GM19328 (cell line): ENCODE measurements around the gene PARVG.
"Not testable (repeated sequence)": the region's sequence is repeated elsewhere in the genome, so short reads cannot be mapped to it uniquely, and the experiment has no call there.

Source experiments
- ATAC-seq: cut with Tn5 transposase; IDR thresholded peaks from one replicate; pipeline ENCODE4 v1.9.1; 2021; ENCODE audit warnings: mild to moderate bottlenecking, moderate library complexity; ENCODE audit not compliant: unreplicated experiment

The PARVG gene

DNA sequence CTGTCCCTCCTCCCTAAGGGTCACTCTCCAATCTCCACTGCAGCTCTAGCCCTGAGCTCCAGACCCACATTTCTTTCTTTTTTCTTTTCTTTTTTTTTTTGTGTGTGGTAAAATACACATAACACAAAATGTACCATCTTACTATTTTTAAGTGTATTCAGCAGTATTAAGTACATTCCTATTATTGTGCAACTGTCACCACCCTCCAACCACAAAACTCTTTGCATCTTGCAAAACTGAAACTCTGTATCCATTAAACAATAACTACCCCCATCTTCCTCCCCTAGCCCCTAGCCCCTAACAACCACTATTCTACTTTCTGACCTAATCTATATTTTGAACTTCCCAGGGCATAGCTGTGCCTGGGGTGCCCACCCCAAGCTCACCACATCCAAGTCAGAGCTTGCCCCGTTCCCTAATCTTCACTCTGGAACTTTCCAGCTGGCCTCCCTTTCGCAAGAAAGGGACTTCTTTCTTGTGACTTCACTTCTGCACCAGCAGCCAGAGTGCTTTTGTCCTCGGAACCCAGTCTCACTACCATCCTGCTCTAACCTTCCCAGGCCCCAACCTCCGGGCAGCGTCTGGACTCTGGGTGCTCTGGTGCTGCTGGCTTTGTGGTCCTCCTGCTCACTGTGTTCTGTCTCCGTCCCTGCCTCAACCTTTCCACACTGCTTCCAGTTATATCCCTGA lies 30.7 kb downstream of the PARVG start:
- no peak for ATAC-seq

- no peak for ATAC-seq
Observed at GRCh38 chr22:44211946-44212930, 31.5 kb downstream of the PARVG start.

- no peak for ATAC-seq
Observed at GRCh38 chr22:44212936-44213335, 32.2 kb downstream of the PARVG start.

GRCh38 chr22:44213489-44214043 lies 32.8 kb downstream of the PARVG start:
- ATAC-seq = no peak

GRCh38 chr22:44214187-44214586 lies 33.5 kb downstream of the PARVG start:
- ATAC-seq = no peak

GRCh38 chr22:44214764-44215163 lies 34.0 kb downstream of the PARVG start:
- no peak for ATAC-seq

DNA sequence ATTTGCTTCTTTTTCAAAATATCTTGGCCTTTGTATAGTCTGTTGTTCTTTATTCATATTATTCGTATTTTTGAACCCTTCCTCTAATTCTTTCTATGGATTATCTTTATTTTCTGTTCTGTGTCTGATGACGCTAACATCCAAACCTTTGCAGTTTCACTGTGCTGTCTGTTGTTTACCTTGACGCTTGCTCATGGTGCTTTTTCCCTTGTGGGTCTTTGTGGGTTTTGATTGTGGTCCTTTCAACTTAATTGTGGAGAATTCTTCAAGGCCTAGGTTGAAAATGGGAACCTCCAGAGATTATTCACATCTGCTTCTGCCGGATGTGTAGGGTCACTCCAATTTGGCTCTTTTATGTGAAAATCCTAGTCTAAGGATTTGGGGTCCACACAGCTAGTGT lies 34.6 kb downstream of the PARVG start:
- ATAC-seq = no peak

DNA sequence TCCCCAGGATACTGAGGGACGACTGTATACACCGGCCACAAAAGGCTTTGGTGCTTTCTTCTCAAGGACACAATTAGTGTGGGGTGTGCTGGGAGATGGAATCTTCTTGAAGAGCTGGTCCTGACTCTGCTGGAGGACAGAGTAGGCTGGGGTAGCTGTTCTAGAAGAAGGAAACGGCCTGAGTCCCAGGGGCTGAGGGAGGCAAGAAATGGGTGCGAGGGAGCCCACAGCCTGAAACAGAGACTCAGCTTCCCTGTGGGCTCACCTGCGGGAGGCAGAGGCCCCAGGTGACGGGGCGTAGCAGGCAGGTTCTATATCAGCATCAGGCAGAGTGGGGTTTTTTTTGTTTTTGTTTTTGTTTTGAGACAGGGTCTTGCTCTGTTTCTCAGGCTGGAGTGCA lies 36.6 kb downstream of the PARVG start:
- ATAC-seq = no peak

DNA sequence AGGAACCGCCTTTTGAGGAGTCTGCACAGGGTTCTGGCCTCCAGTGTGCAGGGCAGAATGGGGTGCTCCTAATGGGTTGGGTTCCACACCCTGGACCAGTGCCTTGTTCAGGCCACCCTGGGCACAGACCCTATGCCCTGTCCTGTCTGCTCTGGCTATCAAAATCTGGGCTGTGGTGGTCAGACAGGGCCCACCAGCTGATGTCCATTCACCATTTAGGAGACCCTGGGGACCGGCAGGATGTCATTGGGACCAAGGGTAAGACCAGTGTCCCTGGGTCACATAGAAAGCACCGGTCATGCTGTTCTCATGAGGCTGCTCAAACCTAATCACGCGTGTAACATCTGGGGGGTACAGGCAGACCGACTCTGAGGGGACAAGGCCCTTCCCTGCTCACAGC lies 37.3 kb downstream of the PARVG start:
- no peak for ATAC-seq

GRCh38 chr22:44219101-44219870 lies 38.6 kb downstream of the PARVG start:
- ATAC-seq = no peak

- no peak for ATAC-seq
Observed at GRCh38 chr22:44220727-44221680, 40.3 kb downstream of the PARVG start.

DNA sequence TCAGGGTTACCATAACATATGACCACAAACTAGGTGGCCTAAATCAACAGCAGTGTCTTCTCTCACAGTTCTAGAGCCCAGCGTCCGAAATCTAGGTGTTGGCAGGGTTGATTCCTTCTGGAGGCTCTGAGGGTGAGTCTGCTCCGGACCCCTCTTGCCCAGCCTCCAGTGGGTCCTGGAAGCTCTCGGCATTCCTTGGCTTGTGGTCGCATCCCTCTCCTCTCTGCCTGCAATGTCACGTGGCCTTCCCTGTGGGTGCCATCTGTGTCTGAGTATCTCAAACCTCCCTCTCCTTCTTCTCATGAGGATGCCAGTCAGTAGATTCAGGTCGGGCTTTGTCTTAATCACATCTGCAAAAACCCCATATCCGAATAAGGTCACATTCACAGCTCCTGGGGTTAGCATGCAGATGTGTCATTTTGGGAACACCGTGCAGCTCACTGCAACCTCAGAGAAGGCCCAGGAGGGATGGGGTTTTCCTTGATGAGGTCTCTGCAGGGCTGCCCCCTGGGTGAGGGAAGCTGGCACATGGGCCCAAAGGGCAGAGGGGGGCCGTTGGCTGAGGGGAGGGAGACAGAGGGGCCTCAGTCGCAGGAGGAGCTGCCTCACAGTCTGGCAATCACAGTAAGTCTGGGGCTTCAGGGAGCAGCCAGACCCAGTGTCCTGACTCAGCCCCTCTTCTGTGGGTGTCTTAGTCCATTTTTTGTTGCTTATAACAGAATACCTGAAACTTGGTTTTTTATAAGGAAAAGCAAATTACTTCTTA lies 41.2 kb downstream of the PARVG start:
- no peak for ATAC-seq

DNA sequence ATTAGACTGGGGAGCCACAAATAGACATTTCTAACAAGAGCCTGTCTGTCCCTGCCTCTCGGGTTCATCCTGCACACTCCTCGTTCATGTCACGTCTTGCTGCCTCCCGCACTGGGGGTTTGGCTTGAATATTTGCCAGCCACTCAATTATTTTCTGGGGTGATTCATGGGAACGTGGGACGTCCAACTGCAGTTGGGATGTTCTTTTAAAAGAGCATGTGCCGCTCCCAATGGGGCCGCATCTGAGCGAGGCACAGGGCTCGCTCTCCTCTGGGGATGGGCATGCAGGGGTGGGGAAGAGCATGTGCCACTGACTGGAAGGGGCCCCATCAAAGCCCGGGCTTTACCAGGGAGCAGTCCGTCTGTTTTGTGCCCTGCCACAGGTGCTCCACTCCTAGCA lies 43.4 kb downstream of the PARVG start:
- no peak for ATAC-seq

DNA sequence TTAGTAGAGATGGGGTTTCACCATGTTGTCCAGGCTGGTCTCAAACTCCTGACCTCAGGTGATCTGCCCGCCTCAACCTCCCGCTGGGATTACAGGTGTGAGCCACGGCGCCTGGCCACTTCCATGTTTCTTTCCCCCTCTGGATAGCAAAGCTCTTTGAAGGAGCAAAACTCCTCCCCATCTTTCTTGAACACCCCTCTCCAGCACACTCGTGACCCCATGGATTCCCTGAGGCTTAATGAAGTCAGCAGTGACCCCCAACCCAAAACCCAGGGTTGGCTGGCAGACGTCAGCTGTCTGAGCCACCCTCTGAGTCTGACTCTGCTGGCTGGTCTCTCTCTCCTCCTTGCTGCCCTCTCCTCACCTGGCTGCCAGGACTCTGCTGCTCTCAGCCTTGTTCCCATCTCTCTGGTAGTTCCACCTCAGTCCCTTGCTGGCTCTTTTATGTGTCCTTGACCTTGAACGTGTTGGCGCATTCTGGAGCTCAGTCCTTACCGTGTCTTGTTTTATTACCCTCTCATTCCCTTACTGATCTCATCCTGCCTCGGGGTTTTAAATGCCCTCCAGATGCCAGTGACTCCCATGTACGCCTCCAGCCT lies 44.5 kb downstream of the PARVG start:
- ATAC-seq = no peak

DNA sequence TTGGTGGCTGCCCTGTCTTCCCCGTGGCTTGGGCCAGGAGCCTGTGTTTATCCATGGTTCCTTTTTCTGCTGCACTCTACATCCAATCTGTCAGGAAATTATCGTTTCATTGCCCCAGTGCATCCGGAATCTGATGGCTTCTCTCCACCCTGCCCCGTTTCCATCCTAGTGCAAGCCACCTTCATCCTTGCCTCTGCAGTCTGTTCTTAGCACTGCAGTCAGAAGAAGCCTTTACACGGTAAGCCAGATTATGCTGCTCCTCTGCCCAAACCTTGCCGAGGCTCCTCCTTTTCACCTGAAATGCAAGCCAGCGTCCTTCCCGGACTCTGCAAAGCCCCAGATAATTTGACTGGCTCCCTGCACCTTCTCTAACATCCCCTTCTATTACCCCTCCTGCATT lies 45.1 kb downstream of the PARVG start:
- ATAC-seq = no peak

- ATAC-seq = no peak
Observed at GRCh38 chr22:44229331-44229730, 48.6 kb downstream of the PARVG start.

- ATAC-seq = no peak
Observed at GRCh38 chr22:44229809-44230208, 49.1 kb downstream of the PARVG start.

- ATAC-seq = no peak
Observed at GRCh38 chr22:44231233-44231632, 50.5 kb downstream of the PARVG start.

- not testable (repeated sequence) for ATAC-seq
Observed at GRCh38 chr22:44234372-44234771, 53.6 kb downstream of the PARVG start.
